ENCODE measurements around the gene PPP1R3A.
"Not testable (repeated sequence)": the region's sequence is repeated elsewhere in the genome, so short reads cannot be mapped to it uniquely, and the experiment has no call there.

The PPP1R3A gene

DNA sequence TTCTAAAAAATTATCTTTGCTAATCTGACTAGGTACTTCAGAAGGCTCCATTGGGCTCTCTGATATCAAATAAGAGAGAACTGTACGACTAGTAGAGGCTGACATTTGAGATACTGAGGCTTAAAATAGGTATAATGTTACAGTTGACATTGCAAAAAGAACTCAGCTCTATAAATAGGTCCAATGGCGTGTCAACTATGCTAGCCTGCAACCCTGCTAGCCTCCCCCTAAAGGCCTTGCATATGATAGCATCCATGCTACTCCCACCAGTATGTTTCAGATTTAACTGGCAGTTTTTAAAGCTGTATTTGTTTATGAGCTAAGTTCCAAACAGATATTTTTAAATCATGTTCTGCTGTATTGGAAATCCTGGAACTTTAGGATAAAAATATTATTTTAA is at the start of gene PPP1R3A:
Gene PPP1R3A (minus strand): TSS at position 64 of the 400 bp plus-strand sequence. CDS start 13 bp downstream, at position 51.
- no peak for DNase-seq

GRCh38 chr7:113963356-113963755 is 44.5 kb upstream of the PPP1R3A start:
- DNase-seq: no peak

GRCh38 chr7:113959910-113960309 is 41.1 kb upstream of the PPP1R3A start:
- no peak for DNase-seq

GRCh38 chr7:113955157-113955556 is 36.3 kb upstream of the PPP1R3A start:
- no peak for DNase-seq

DNA sequence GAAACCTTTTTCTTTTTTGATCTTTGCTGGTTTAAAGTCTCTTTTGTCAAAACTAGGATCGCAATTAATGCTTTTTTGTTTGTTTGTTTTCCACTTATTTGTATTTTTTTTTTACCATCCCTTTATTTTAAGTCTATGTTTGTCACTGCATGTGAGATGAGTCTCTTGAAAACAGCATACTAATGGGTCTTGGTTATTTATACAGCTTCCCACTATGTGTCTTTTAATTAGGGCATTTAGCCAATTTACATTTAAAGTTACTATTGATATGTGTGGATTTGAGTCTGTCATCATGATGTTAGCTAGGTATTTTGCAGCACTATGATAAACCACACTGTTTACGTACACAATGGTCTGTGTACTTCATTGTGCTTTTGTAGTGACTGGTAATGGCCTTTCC is 34.7 kb upstream of the PPP1R3A start:
- DNase-seq: no peak

GRCh38 chr7:113945018-113945938 is 26.5 kb upstream of the PPP1R3A start:
- DNase-seq: no peak

DNA sequence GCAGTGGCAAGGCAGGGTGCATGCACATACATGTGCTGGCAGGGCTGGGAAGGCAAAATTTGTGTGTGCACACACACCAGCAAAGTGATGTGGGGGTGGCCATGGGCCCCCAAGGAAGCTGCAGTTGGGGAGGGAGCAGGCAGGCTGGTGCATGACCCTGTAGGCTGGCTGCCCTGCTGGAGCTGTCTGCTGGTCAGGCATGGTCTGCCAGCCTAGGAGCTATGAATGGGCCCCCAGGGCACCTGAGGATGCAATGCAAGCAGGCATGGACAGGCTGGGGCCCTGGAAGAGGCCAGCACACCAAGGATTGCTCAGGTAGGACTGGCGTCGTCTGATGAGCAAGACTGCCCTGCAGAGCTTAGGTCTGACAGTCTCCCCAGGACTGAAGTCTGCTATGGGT is 18.2 kb upstream of the PPP1R3A start:
- DNase-seq: no peak

DNA sequence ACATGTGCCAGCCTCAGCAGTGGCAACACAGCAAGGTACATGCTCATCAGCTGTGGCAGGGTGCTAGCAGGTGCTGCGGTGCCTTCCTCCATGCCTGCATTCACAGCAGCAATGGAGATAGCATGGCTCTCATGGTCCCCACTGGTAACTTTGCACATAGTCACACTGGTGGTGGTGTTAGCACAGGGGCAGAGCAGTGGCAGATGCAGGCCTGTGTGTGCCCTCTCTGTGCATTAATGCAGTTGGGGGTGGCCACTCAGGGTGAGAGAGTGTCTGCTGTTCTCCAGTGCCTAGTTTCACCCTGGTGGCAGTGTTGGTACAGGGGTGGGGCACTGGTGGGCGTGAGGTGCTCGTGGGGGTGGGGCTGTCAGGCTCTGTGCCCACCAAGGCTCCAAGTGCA is 17.7 kb upstream of the PPP1R3A start:
- DNase-seq: no peak

GRCh38 chr7:113929389-113929788 is 10.6 kb upstream of the PPP1R3A start:
- not testable (repeated sequence) for DNase-seq

- no peak for DNase-seq
These were observed 9.3 kb upstream of the PPP1R3A start for GRCh38 chr7:113928112-113928511.

DNA sequence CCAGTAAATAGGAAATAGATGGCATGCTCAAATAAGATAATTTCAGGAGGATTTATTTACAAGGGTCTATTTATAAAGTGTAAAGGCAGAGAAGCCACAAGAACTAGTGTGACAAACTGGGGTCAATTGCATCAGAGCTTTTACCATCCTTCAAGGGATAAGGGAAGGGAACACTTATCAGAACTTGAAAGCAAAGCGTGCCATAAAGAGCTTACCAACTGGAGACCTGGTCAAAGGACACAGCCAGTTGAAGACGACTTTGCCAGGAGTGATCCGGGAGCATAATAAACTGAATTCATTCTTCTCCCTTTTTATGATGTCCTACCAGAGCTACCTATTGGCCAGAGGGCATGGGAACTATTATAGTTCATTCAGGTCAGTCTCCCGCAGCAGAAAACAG is 3.2 kb upstream of the PPP1R3A start:
- no peak for DNase-seq

DNA sequence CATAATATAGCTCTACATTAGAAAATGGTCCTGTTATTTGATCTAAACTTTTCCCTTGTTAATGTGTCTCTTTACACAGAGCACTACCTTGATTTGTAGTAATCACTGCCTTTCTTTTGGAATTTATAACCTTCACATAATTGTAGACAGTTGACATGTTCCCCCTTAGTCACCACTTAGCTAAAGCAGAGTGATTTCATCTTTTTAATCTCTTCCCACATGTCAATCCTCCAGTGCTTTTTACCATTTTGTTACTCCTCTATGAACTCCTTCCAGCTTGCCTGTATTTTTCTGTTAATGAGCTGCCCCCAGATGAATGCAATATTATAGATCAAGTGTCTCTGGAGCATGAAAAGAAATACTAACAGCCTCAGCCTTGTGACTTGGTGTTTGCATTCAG is 2.6 kb upstream of the PPP1R3A start:
- DNase-seq: no peak

DNA sequence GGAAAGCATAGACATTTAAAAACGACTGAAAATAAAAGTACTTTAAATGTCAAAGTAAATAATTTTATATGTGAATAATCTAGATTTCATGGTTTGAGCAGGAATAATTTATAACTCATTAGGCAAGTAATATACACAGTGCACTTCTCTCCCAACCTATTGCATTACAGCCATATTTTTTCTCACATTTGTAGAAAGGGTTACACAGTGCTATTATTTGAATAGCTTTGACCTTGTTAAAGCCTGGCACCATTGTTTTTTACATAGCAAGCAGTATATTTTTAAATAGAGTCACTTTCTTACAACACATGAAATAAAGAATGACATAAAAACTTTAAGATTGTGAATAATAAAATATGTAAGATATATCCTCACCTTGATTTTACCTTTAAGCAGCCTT is 969 bp downstream of the PPP1R3A start:
- DNase-seq: no peak

DNA sequence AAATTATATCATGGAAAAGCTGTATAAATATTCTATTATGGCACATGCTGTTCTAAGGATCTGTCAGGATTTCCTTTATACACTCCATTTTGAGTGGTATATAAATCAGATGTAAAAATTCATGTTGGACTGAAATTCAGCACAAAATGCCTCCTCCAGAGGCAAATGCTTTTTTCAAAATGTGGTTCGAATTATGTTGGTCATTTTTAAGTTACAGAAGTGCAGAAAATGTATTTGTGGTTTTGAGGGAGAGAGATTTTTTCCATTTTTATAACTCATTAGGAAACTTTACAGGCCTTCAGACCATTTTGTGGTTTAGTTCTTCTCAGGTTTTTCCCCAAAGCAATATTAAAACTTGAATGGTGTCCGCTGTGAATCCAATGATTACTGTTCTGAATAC is 2.9 kb downstream of the PPP1R3A start:
- no peak for DNase-seq

- DNase-seq: no peak
These were observed 5.9 kb downstream of the PPP1R3A start for GRCh38 chr7:113912876-113913275.

- DNase-seq: no peak
These were observed 11.2 kb downstream of the PPP1R3A start for GRCh38 chr7:113907617-113908016.

DNA sequence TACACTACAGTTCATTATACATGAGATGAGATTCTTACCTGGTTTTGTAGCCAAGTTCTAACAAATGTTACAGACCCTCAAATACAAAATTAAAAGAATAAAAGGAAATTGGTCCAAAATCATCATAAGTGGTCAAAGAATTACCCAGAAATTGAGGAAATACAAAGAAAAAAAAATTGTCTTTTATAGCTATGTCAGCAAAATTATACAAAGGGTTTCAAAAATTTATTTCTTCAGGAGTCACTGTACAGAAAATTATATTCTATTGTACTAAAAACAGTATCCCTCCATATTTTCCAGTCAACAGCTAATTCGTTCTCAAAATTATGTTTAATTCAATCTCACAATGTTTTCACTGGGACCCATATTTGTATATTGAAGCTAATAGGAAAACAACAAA is 14.3 kb downstream of the PPP1R3A start:
- DNase-seq: no peak

DNA sequence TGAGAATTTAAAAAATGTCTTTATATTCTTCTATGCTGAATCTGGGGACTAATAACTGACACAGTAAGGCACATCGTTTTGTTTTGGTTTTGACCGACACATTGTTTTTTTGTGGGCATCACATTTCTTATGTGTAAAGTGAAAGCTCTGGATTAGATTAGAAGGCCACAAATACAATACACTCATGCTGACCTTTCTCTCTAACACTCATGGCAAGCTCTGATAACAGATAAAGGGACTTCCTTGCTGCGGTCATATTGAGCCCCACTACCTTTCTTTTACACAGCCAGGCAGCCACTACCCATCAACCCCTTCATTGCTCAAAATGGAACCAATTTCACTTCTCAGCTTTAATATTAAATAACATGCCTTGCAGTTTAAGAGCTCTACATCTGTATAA is 26.0 kb downstream of the PPP1R3A start:
- DNase-seq: no peak

DNA sequence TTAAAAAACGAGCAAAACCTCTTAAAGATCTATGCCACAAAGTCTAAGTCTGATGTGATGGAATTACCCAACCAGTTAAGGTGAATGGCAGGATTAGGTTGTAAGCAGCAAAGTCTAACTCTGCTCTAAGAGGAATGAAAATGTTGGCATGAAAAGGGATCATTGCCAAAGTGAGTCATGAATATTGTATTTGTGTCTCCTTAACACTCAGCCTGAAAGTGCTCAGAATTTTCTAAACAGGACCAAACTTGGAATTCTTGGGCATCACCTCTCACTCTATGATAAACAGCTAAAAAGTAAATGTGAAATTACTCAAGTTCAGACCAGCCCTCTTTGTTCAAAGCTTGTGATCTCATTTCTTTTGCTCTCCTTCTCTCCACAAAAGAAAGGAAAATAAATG is 27.0 kb downstream of the PPP1R3A start:
- DNase-seq: no peak

GRCh38 chr7:113891031-113891350 is 27.8 kb downstream of the PPP1R3A start:
- no peak for DNase-seq

GRCh38 chr7:113890331-113891030 is 28.3 kb downstream of the PPP1R3A start:
- DNase-seq: no peak

DNA sequence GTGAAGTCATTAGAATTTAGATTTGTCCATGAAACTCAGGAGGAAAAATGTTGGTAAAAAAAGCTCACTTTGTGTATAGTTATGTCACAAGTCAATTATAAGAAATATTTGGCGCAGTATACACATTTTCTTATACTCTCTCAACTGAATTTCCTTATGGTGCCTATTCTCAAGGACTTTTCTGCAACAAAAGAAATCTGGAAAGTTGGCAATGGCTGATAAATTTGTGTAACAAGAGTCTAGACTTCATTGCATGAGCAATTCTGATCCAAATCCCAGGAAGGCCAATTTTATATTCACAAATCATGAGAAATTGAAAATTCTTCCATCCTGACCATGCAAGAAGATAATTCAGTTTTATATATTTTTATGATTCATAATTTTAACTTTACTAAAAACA is 35.7 kb downstream of the PPP1R3A start:
- no peak for DNase-seq

DNA sequence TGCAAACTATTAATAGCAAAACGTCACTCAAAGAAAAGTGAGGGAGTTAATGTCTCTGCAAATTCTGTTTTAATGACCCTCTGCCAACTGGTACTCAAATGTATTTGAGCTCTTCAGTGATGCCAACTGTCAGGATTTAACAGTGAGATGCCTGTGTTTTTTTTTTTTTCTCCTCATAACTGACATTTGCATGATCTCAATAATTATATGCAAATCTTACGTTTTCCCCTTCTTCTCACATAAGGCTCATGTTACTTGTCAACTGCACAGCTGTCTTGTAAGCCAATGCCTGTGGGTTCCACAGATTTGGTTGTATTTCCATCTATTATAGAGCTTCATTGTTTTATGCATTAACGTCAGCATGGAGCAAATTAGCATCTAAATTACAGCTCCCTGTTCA is 38.2 kb downstream of the PPP1R3A start:
- no peak for DNase-seq

- DNase-seq: no peak
These were observed 40.3 kb downstream of the PPP1R3A start for GRCh38 chr7:113878394-113878992.

Data from stimulated activated CD4-positive, alpha-beta T cell treated with anti-CD3 and anti-CD28 coated beads, Interleukin-4, amount 100 ng/mL, for 24 hours (primary cell).